ENCODE results near the gene MAEA. TPM values are rescaled to one million over a fixed set of nuclear protein-coding genes. Genes with fewer than 3 reads are reported as not detected.

MAEA gene
- total RNA-seq, 1 donor from 2014 or later: 61.3 TPM

DNA sequence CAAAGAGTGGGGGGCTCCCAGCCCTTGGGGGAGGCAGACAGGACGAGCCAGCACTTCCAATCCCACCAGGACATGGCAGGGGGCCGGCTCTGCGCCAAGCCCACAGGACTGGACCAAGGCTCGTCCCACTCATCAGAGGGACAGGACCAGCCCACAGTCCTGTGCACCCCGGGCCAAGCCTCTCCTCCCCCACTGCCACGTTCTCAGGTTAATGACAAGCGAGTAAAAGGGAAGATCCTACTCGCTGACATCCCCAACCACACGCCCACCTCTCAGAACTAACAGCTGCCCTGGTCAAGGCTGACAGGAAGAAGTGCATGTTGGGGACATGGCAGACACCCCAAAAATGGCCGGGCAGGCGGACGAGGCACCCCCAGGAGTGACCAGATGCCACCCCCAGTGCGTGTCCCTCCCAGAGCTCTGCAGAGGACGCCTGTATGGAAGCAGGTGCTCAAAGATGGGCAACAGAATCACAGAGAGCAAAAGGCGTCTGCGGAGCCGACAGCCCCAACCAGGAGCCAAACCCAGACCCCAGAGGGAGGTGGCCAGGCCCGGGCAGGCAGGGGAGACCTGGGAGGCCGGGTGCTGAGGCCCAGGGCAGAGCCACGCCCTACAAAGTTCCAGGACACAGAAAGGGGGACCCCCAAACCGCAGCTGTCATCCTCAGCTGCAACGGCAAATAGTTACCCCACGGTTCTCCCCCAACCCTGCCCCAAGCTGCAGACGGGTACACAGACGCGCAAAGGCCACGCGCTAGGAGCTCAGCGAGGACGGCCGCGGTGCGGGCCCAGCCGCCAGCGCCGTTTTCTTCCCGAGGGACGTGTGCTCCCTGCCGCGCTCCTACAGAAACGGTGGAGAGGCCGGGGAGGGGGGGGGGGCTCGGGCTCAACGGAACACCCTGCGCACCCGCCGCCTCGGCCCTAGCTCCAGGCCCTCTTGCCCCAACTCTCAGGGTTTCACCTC lies 42.5 kb upstream of the MAEA start:
- intact Hi-C loops (cut with micrococcal nuclease): loop anchor here (5.0 kb wide), 3 partner anchors 115 to 910 kb away; partner anchors contain the start of genes FAM53A and ZNF141
- H3K4me1 Mint-ChIP-seq: peaks cover 40% of the 10 kb centered on the region

DNA sequence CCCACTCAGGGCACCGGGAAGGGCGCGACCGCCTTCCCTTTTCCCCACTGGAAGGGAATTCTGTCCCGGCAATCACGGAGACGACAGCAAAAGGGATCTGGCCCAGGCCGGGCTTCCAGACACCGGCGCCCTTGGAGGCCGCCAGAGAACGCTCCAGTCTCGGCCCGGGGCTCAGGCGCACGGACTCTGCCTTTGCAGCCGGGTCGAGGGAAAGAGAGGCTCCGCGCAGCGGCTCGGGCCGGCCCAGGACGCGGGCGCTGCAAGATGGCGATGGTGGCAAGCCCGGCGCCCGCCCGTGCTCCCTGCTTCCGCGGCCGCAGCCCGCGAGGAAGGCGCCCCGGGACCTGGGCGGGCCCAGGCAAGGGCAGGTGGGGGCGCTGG lies 41.8 kb upstream of the MAEA start:
- no peaks in the 10 kb centered on the region for H3K27me3 Mint-ChIP-seq
- peaks cover 4% of the 10 kb centered on the region for H3K9me3 Mint-ChIP-seq
- intact Hi-C loops (cut with micrococcal nuclease): loop anchor here (1.0 to 5.0 kb wide), 6 partner anchors 41 to 911 kb away; partner anchors contain the start of genes FAM53A, FGFRL1, MAEA and ZNF141
- peaks cover 38% of the 10 kb centered on the region for H3K36me3 Mint-ChIP-seq (ENCODE audit: low read depth)
- H3K4me1 Mint-ChIP-seq: peaks cover 39% of the 10 kb centered on the region
- peak overlapping the region; percentile 97 for H3K27ac Mint-ChIP-seq
- DNase-seq: no peak
- peak overlapping the region; percentile 96 for H3K4me3 Mint-ChIP-seq

More for the DNA sequence above, 42.5 kb upstream of the MAEA start:
- H3K9me3 Mint-ChIP-seq: no peaks in the 10 kb centered on the region
- no peaks in the 10 kb centered on the region for H3K27me3 Mint-ChIP-seq
- H3K4me3 Mint-ChIP-seq: peak overlapping the region; percentile 96
- H3K36me3 Mint-ChIP-seq (ENCODE audit: low read depth): peaks cover 35% of the 10 kb centered on the region
- peak overlapping the region; percentile 97 for H3K27ac Mint-ChIP-seq
- peak; percentile 73 for DNase-seq

DNA sequence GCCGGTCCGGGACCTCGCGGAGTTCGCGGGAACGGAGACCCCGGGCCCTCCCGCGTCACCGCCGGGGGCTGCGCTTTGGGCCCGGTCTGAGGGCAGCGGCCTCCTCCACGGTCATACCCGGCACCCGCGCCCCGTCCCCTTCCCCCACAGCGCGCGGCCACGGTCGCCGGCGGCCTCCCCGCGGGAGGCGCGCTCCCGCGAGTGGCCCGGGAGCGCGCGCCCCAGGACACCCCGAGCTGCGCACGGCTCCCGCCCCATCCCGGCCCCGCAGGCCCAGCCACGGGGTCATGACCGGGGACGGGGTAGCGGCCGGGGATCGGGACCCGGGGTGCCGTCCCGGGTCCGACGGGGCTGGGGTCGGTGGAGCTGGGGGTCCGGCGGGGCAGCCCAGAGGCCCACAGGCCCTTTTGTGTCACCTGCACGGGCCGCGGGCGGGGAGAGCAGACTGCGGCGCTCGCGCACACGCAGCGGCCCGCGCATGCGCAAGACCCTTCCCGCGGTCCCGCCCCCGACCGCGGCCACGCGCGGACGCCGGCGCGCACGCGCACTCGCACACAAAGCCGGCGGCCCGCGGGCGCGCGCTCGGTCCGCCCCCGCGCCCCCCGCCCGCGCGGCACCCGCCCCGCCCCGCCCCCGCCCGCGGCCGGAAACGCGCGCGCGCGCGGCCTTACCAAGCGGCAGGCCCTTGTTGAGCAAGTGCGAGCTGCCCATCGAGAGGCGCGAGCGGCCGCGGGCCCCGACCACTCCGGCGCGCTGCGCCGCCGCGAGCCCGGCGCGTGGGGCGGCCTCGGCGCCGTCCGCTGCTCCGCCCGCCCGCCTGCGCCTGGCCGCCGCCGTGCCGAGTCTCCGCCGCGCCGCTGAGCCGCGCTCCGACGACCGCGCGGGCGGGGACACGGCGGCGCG lies 41.2 kb upstream of the MAEA start, which contains the start of gene CTBP1:
TSS of gene CTBP1 (minus strand) at position 886 of the 903 bp plus-strand sequence. CDS start 7,799 bp downstream, outside the sequence.
- H3K36me3 Mint-ChIP-seq (ENCODE audit: low read depth): peaks cover 44% of the 10 kb centered on the region
- peak within 1 kb of the TSS; percentile 97 for H3K27ac Mint-ChIP-seq
- H3K4me3 Mint-ChIP-seq: peak within 1 kb of the TSS; percentile 96
- peaks cover 4% of the 10 kb centered on the region for H3K9me3 Mint-ChIP-seq
- DNase-seq: peak; percentile 96
- intact Hi-C loops (cut with micrococcal nuclease): loop anchor here (1.0 to 5.0 kb wide), 9 partner anchors 19 to 911 kb away; partner anchors contain the start of genes FAM53A, FGFRL1, MAEA and ZNF141
- H3K4me1 Mint-ChIP-seq: peaks cover 41% of the 10 kb centered on the region
- H3K27me3 Mint-ChIP-seq: no peaks in the 10 kb centered on the region

DNA sequence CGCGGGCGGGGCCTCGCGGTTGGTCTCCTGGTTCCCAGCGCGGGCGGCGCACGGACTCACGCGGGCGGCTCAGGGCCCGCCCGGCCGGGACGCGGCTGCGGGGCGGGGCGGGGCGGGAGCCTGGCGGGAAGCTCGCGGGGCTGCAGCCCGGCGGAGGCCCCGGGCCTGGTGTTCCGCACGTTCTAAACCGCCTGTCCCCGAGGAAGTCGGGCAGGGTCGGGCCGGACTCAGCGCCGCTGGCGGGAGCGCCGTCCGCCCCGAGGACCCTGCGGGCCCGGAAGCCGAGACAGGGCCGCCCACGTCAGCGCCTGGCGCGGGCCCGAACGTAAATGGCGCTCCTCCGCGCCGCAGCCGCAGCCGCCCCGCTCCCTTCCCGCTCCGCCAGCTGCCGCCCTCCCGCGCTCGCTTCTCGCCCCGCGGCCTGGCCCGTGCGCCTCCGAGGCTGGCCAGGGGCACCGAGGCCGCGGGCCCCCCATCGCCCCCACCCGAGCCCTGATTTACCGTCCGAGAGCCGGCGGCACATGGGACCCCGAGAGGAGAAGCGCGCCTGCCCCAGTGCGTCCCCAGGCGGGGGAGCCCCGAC lies 40.5 kb upstream of the MAEA start:
- intact Hi-C loops (cut with micrococcal nuclease): loop anchor here (1.0 to 5.0 kb wide), 7 partner anchors 18 to 912 kb away; partner anchors contain the start of genes FAM53A, FGFRL1 and ZNF141
- peaks cover 44% of the 10 kb centered on the region for H3K4me1 Mint-ChIP-seq
- no peaks in the 10 kb centered on the region for H3K27me3 Mint-ChIP-seq
- peaks cover 4% of the 10 kb centered on the region for H3K9me3 Mint-ChIP-seq
- peaks cover 49% of the 10 kb centered on the region for H3K36me3 Mint-ChIP-seq (ENCODE audit: low read depth)
- H3K4me3 Mint-ChIP-seq: peak overlapping the region; percentile 90
- DNase-seq: peak; percentile 96
- H3K27ac Mint-ChIP-seq: peak overlapping the region; percentile 97

DNA sequence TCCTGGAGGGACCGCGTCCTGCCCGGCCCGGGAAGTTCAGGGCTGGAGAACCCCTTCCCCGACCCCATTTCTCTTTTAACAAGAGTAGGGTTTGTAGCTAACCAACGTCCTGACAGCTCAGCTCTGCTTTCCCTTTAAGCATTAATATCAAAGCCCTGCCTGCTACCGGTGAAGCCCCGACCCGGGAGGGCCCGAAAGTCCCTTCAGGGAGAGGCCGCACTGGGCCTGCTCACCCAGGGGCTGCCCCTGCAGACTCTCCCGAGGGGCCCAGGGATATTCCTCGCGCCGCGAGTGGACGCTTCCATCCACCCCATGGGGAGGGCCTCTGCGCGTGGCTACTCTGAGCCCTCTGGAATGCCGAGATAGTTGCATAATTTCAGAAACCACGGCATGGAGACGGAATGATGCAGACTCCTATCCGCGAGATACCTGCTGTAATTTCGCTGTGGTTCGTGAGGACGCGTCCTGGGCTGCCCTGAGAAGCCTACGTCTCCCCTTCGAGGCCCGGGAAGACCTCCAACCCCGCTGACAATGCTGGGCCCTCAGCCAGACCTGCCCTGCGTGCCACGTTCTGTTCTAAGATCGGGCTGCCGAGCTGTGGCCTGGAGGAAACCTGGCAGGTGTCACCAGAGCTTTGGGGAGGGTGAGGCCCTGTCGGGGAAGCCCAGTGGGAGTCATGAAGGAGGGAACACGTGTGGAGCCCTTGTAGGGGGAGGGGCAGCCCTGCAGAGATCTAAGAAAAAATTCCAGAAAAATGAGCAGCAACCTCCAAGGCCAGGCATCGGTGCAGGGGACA lies 39.8 kb upstream of the MAEA start:
- intact Hi-C loops (cut with micrococcal nuclease): loop anchor here (1.0 to 5.0 kb wide), 7 partner anchors 17 to 913 kb away; partner anchors contain the start of genes FAM53A, FGFRL1 and ZNF141
- peaks cover 45% of the 10 kb centered on the region for H3K4me1 Mint-ChIP-seq
- peak; percentile 68 for DNase-seq
- peaks cover 11% of the 10 kb centered on the region for H3K9me3 Mint-ChIP-seq
- no peaks in the 10 kb centered on the region for H3K27me3 Mint-ChIP-seq
- peak overlapping the region; percentile 97 for H3K27ac Mint-ChIP-seq
- peaks cover 55% of the 10 kb centered on the region for H3K36me3 Mint-ChIP-seq (ENCODE audit: low read depth)
- peak overlapping the region; percentile 90 for H3K4me3 Mint-ChIP-seq

DNA sequence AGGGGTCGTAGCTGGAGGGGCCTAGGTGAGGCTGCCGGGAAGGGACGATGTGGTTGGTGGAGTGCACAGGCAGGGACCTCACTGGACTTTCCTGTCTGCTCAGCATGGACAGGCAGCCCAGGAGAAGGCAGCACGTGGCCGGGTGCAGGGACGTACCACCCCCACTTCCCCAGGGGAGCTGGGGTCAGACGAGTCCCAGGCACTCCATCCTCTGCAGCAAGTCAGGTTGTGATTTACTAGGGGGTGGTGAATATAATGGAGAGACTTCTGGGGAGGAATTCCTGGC lies 39.2 kb upstream of the MAEA start:
- intact Hi-C loops (cut with micrococcal nuclease): no loop called here
- no peak for DNase-seq
- Mint-ChIP-seq H3K27ac (peak overlapping the region; percentile 97), H3K9me3 (peaks cover 12% of the 10 kb centered on the region), H3K4me3 (peak overlapping the region; percentile 90), H3K27me3 (no peaks in the 10 kb centered on the region), H3K4me1 (peaks cover 41% of the 10 kb centered on the region), H3K36me3 (ENCODE audit: low read depth) (peaks cover 55% of the 10 kb centered on the region)

DNA sequence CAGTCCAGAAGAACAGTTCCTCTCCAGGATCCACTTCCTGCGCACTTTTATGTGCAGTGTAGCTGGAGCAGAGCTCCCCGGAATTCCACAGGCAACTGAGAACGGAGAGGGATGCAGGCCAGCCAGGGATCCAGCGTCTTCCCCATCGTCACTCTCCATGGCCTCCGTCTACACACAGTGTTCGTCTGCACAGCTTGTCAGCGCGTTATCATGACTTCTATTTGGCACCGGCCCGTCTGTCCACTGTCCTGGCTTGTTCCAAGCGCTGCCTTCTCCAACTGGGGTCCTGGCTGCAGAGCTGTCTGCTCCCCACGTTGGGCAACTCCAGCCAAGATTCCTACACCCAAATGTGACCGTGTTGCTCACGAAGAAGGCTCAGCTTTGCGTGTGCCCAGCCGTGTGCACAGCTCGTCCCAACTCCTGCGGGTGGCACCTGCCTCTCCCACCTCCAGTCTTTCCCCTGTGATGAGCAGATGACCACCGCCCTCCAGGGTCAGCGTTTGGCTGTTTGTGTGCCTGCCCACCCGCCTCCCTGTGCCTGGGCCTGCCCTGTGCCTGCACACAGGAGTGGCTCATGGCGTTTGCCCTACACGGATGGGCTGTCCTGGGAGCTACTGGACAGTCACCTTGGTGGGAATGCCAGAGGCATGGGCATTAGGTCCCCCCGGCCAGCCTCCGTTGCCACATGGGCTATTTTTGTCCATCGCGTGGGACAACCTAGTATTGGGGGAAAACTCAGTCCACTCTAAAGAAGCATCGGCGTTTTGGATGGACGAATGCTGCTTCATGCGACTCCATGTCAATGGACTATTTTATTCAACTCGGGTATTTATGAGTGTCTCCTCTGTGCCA lies 38.5 kb upstream of the MAEA start:
- H3K36me3 Mint-ChIP-seq (ENCODE audit: low read depth): peaks cover 59% of the 10 kb centered on the region
- H3K4me1 Mint-ChIP-seq: peaks cover 44% of the 10 kb centered on the region
- peaks cover 18% of the 10 kb centered on the region for H3K9me3 Mint-ChIP-seq
- H3K27me3 Mint-ChIP-seq: no peaks in the 10 kb centered on the region
- no peak for DNase-seq
- H3K4me3 Mint-ChIP-seq: peak overlapping the region; percentile 90
- intact Hi-C loops (cut with micrococcal nuclease): no loop called here
- H3K27ac Mint-ChIP-seq: peak overlapping the region; percentile 97

DNA sequence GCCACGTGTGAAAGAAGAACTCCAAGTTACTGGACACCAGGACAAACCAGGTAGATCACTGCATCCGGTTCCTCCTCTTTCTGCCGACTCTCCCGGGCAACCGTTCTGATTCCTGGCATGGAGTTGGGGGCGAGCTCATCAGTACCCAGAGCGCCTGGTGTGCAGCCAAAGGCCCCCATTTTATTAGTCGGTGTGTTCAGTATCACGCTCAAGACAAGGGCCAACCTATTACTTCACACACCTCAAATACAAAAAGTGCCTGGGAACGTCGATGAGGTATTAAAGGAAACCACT lies 38.0 kb upstream of the MAEA start:
- H3K27me3 Mint-ChIP-seq: no peaks in the 10 kb centered on the region
- no peak overlapping the region for H3K4me3 Mint-ChIP-seq
- intact Hi-C loops (cut with micrococcal nuclease): no loop called here
- H3K9me3 Mint-ChIP-seq: peaks cover 18% of the 10 kb centered on the region
- peaks cover 38% of the 10 kb centered on the region for H3K4me1 Mint-ChIP-seq
- H3K27ac Mint-ChIP-seq: peak overlapping the region; percentile 58
- no peak for DNase-seq
- H3K36me3 Mint-ChIP-seq (ENCODE audit: low read depth): peaks cover 57% of the 10 kb centered on the region

DNA sequence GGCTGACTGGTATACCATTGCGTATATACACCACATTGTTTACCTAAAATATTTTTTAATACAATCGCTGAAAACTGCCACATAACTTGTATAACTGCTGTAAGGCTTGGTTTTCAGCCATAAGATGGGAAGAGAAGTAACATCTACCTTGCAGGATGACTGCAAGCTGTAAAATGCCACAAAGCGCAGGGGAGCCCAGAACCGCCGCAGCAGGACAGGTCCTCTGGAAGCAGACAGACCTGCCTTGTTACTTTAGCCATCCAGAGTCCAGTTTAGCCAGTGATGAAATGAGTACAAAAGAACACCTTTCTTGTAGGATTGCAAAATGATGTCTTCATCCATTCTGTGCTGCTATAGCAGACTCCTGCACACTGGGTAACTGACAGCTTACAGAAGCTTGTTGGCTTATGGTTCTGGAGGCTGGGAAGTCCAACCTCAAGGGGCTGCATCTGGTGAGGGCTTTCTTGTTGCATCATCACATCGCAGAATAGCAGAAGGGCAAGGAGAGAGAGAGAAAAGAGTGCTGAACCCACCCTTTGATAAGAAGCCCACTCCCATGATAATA lies 36.7 kb upstream of the MAEA start:
- Mint-ChIP-seq H3K27me3 (no peaks in the 10 kb centered on the region), H3K4me3 (peak overlapping the region; percentile 2), H3K4me1 (peaks cover 35% of the 10 kb centered on the region), H3K36me3 (ENCODE audit: low read depth) (peaks cover 53% of the 10 kb centered on the region), H3K9me3 (peaks cover 22% of the 10 kb centered on the region), H3K27ac (no peak overlapping the region)
- intact Hi-C loops (cut with micrococcal nuclease): no loop called here
- DNase-seq: no peak

DNA sequence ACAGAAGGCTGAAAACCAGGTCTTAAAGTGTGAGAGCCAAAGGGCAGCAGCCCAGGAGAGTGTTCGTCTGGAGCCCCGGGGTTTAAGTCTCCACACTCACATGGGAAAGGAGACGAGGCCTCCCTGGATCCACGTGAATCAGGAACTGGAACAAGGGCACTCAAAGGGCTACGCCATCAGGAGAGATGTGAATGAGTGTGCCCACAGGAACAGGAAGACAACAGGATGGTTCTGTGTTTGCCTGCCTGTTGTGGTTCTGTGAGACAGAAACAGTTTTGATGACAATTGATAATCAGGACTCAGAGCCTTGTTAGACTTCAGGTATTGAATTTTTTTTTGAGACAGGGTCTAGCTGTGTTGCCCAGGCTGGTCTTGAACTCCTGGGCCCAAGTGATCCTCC lies 35.9 kb upstream of the MAEA start:
- no peak overlapping the region for H3K4me3 Mint-ChIP-seq
- intact Hi-C loops (cut with micrococcal nuclease): no loop called here
- H3K4me1 Mint-ChIP-seq: peaks cover 35% of the 10 kb centered on the region
- peaks cover 59% of the 10 kb centered on the region for H3K36me3 Mint-ChIP-seq (ENCODE audit: low read depth)
- peaks cover 22% of the 10 kb centered on the region for H3K9me3 Mint-ChIP-seq
- peak; percentile 53 for DNase-seq
- H3K27ac Mint-ChIP-seq: peak overlapping the region; percentile 10
- H3K27me3 Mint-ChIP-seq: no peaks in the 10 kb centered on the region

DNA sequence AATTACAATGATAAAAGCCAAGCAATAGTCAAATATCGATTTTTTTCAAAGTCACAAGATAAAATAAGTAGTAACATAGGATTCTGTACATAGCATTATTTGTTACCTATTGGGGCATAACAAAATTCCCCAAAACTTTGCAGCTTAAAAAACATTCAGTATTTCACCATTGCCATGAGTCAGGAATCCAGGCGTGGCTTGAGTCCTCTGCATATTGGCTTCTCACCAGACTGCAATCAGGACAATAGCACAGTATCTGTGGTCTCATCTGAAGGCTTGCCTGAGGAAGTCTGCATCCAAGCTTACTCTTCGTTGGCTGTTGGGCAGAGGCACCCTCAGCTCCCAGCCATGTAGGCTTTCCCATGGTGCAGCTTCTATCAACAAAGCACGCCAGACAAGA lies 34.5 kb upstream of the MAEA start:
- DNase-seq: peak; percentile 41
- Mint-ChIP-seq H3K27ac (no peak overlapping the region), H3K36me3 (ENCODE audit: low read depth) (peaks cover 53% of the 10 kb centered on the region), H3K4me3 (no peak overlapping the region), H3K9me3 (peaks cover 22% of the 10 kb centered on the region), H3K27me3 (no peaks in the 10 kb centered on the region), H3K4me1 (peaks cover 34% of the 10 kb centered on the region)
- intact Hi-C loops (cut with micrococcal nuclease): no loop called here

DNA sequence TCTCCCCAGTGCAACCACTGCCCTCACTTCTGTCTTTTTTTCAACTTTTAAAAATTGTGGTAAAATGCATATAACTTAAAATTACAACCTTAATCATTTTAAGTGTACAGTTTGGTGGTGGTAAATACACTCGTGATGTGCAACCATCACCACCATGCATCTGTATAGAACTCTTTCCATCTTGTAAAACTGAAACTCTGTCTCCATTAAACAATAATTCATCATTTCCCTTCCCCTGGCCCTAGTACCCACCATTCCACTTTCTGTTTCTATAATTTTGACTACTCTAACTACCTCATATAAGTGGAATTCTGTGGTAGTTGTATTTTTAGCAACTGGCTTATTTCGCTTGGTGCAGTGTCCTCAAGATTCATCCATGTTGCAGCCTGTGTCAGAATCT lies 34.0 kb upstream of the MAEA start:
- intact Hi-C loops (cut with micrococcal nuclease): no loop called here
- H3K4me1 Mint-ChIP-seq: peaks cover 34% of the 10 kb centered on the region
- no peak overlapping the region for H3K27ac Mint-ChIP-seq
- peaks cover 22% of the 10 kb centered on the region for H3K9me3 Mint-ChIP-seq
- no peak overlapping the region for H3K4me3 Mint-ChIP-seq
- H3K27me3 Mint-ChIP-seq: no peaks in the 10 kb centered on the region
- H3K36me3 Mint-ChIP-seq (ENCODE audit: low read depth): peaks cover 48% of the 10 kb centered on the region
- no peak for DNase-seq

Measured in activated CD4-positive, alpha-beta T cell treated with anti-CD3 and anti-CD28 coated beads, Interleukin-2, amount 10 ng/mL, durations not matched to agents 24 days and 14 days (primary cell).